Nephron progenitor cell (in vitro differentiated cells): ENCODE results near the gene HCN1.

Experiments used
- DNase-seq: peaks from one replicate; pipeline ENCODE4 v3.0.0; 2021
- H3K27ac Mint-ChIP-seq: 2 replicates; pipeline ENCODE4 v1.8.0; 2021; ENCODE audit warnings: mild to moderate bottlenecking, moderate library complexity, mixed read lengths
- H3K27me3 Mint-ChIP-seq: 2 replicates; pipeline ENCODE4 v1.8.0; 2021; ENCODE audit warnings: mild to moderate bottlenecking, low read depth, mixed read lengths; ENCODE audit not compliant: poor library complexity
- H3K36me3 Mint-ChIP-seq: 2 replicates; pipeline ENCODE4 v1.8.0; 2021; ENCODE audit warnings: low read depth, mixed read lengths
- H3K4me1 Mint-ChIP-seq: 2 replicates; pipeline ENCODE4 v1.8.0; 2021; ENCODE audit warnings: mixed read lengths
- H3K4me3 Mint-ChIP-seq: 2 replicates; pipeline ENCODE4 v1.8.0; 2021; ENCODE audit warnings: mild to moderate bottlenecking, moderate library complexity, mixed read lengths
- H3K9me3 Mint-ChIP-seq: 2 replicates; pipeline ENCODE4 v1.8.0; 2021; ENCODE audit warnings: mild to moderate bottlenecking, moderate library complexity, mixed read lengths
- CTCF ChIP-seq: fragments of 200-600 bp; sonication (generic); IDR thresholded peaks from 2 replicates; pipeline ENCODE4 v1.5.0; 2021; ENCODE audit warnings: antibody characterized with exemption

Gene HCN1

GRCh38 chr5:45295231-45295630 lies 400.9 kb downstream of the HCN1 start:
- H3K4me3 Mint-ChIP-seq = no peak overlapping the region
- no peaks in the 10 kb centered on the region for H3K27me3 Mint-ChIP-seq
- no peak overlapping the region for H3K27ac Mint-ChIP-seq

GRCh38 chr5:45288746-45289145 lies 407.4 kb downstream of the HCN1 start:
- Mint-ChIP-seq H3K4me1 (no peaks in the 10 kb centered on the region), H3K36me3 (no peaks in the 10 kb centered on the region), H3K9me3 (no peaks in the 10 kb centered on the region), H3K4me3 (no peak overlapping the region), H3K27ac (no peak overlapping the region), H3K27me3 (no peaks in the 10 kb centered on the region)
- no peak for DNase-seq
- no peak for TF ChIP-seq CTCF

More at GRCh38 chr5:45295231-45295630, 400.9 kb downstream of the HCN1 start:
- Mint-ChIP-seq H3K9me3 (peaks cover 11% of the 10 kb centered on the region), H3K36me3 (no peaks in the 10 kb centered on the region), H3K4me1 (no peaks in the 10 kb centered on the region)
- TF ChIP-seq CTCF = no peak
- no peak for DNase-seq

GRCh38 chr5:45284436-45284835 lies 411.7 kb downstream of the HCN1 start:
- no peaks in the 10 kb centered on the region for H3K36me3 Mint-ChIP-seq
- H3K4me1 Mint-ChIP-seq = no peaks in the 10 kb centered on the region
- no peak for TF ChIP-seq CTCF
- no peak overlapping the region for H3K4me3 Mint-ChIP-seq
- H3K27me3 Mint-ChIP-seq = no peaks in the 10 kb centered on the region
- no peak for DNase-seq
- H3K27ac Mint-ChIP-seq = no peak overlapping the region
- H3K9me3 Mint-ChIP-seq = peaks cover 4% of the 10 kb centered on the region

GRCh38 chr5:45281081-45281480 lies 415.1 kb downstream of the HCN1 start:
- H3K27me3 Mint-ChIP-seq = no peaks in the 10 kb centered on the region
- H3K4me1 Mint-ChIP-seq = no peaks in the 10 kb centered on the region
- H3K27ac Mint-ChIP-seq = no peak overlapping the region
- no peak overlapping the region for H3K4me3 Mint-ChIP-seq
- no peak for DNase-seq
- peaks cover 4% of the 10 kb centered on the region for H3K9me3 Mint-ChIP-seq
- no peaks in the 10 kb centered on the region for H3K36me3 Mint-ChIP-seq
- TF ChIP-seq CTCF = no peak

GRCh38 chr5:45279109-45279508 lies 417.1 kb downstream of the HCN1 start:
- no peaks in the 10 kb centered on the region for H3K27me3 Mint-ChIP-seq
- no peaks in the 10 kb centered on the region for H3K36me3 Mint-ChIP-seq
- H3K27ac Mint-ChIP-seq = no peak overlapping the region
- no peak for TF ChIP-seq CTCF
- H3K4me3 Mint-ChIP-seq = no peak overlapping the region
- H3K4me1 Mint-ChIP-seq = no peaks in the 10 kb centered on the region
- no peak for DNase-seq
- H3K9me3 Mint-ChIP-seq = peaks cover 4% of the 10 kb centered on the region

GRCh38 chr5:45277860-45278259 lies 418.3 kb downstream of the HCN1 start:
- H3K4me3 Mint-ChIP-seq = no peak overlapping the region
- DNase-seq = no peak
- no peak for TF ChIP-seq CTCF
- peaks cover 4% of the 10 kb centered on the region for H3K9me3 Mint-ChIP-seq
- H3K27me3 Mint-ChIP-seq = no peaks in the 10 kb centered on the region
- no peaks in the 10 kb centered on the region for H3K4me1 Mint-ChIP-seq
- H3K36me3 Mint-ChIP-seq = no peaks in the 10 kb centered on the region
- no peak overlapping the region for H3K27ac Mint-ChIP-seq
